ENCODE data around the gene CTNNAL1. TPM values are rescaled to one million over a fixed set of nuclear protein-coding genes. Genes with fewer than 3 reads are reported as not detected.
A peak's percentile ranks its signal among the peaks of the same experiment; 100 is the strongest.
"Not testable (repeated sequence)": the region's sequence is repeated elsewhere in the genome, so short reads cannot be mapped to it uniquely, and the experiment has no call there.

The CTNNAL1 gene
- total RNA-seq: 93.3 and 108 TPM in 2 replicates

GRCh38 chr9:109012876-109013678 lies at the start of gene CTNNAL1:
Gene CTNNAL1, minus strand, starts transcription at chr9:109013499. Its CDS starts 57 bp downstream, at chr9:109013442.
- DNase-seq (ENCODE audit: low read depth in 2 of 2): peak; percentile 75 to 93

GRCh38 chr9:109062543-109062942 lies 49.2 kb upstream of the CTNNAL1 start:
- DNase-seq (ENCODE audit: low read depth in 2 of 2): no peak

GRCh38 chr9:109060191-109060590 lies 46.9 kb upstream of the CTNNAL1 start:
- no peak for DNase-seq (ENCODE audit: low read depth in 2 of 2)

GRCh38 chr9:109053121-109053520 lies 39.8 kb upstream of the CTNNAL1 start:
- DNase-seq (ENCODE audit: low read depth in 2 of 2): not testable (repeated sequence)

GRCh38 chr9:109052416-109052815 lies 39.1 kb upstream of the CTNNAL1 start:
- no peak for DNase-seq (ENCODE audit: low read depth in 2 of 2)

GRCh38 chr9:109051733-109052132 lies 38.4 kb upstream of the CTNNAL1 start:
- no peak for DNase-seq (ENCODE audit: low read depth in 2 of 2)

- no peak for DNase-seq (ENCODE audit: low read depth in 2 of 2)
Measured at GRCh38 chr9:109050444-109050843, 37.1 kb upstream of the CTNNAL1 start.

- DNase-seq (ENCODE audit: low read depth in 2 of 2): no peak
Measured at GRCh38 chr9:109048822-109049221, 35.5 kb upstream of the CTNNAL1 start.

GRCh38 chr9:109047259-109047658 lies 34.0 kb upstream of the CTNNAL1 start:
- no peak for DNase-seq (ENCODE audit: low read depth in 2 of 2)

- no peak for DNase-seq (ENCODE audit: low read depth in 2 of 2)
Measured at GRCh38 chr9:109046346-109046745, 33.0 kb upstream of the CTNNAL1 start.

GRCh38 chr9:109043578-109043977 lies 30.3 kb upstream of the CTNNAL1 start:
- DNase-seq (ENCODE audit: low read depth in 2 of 2): no peak

GRCh38 chr9:109040571-109040970 lies 27.3 kb upstream of the CTNNAL1 start:
- DNase-seq (ENCODE audit: low read depth in 2 of 2): no peak

- DNase-seq (ENCODE audit: low read depth in 2 of 2): peak; percentile 25 to 70
Measured at GRCh38 chr9:109039539-109039938, 26.2 kb upstream of the CTNNAL1 start.

GRCh38 chr9:109037946-109038715 lies 24.8 kb upstream of the CTNNAL1 start:
- DNase-seq (ENCODE audit: low read depth in 2 of 2): no peak

GRCh38 chr9:109036744-109037680 lies 23.7 kb upstream of the CTNNAL1 start:
- peak in 1 of 2 donors; percentile 37 for DNase-seq (ENCODE audit: low read depth in 2 of 2)

GRCh38 chr9:109035684-109036423 lies 22.6 kb upstream of the CTNNAL1 start:
- peak; percentile 34 to 88 for DNase-seq (ENCODE audit: low read depth in 2 of 2)

GRCh38 chr9:109033941-109034700 lies 20.8 kb upstream of the CTNNAL1 start:
- no peak for DNase-seq (ENCODE audit: low read depth in 2 of 2)

GRCh38 chr9:109031241-109031640 lies 17.9 kb upstream of the CTNNAL1 start:
- no peak for DNase-seq (ENCODE audit: low read depth in 2 of 2)

GRCh38 chr9:109030426-109030825 lies 17.1 kb upstream of the CTNNAL1 start:
- no peak for DNase-seq (ENCODE audit: low read depth in 2 of 2)

- no peak for DNase-seq (ENCODE audit: low read depth in 2 of 2)
Measured at GRCh38 chr9:109028457-109028856, 15.2 kb upstream of the CTNNAL1 start.

Measured in dermis microvascular lymphatic vessel endothelial cell (primary cell).